ENCODE results near the gene LCN15.

GRCh38 chr9:136744773-136745172 is 19.5 kb downstream of the LCN15 start:
- TF ChIP-seq CTCF (IDR thresholded peaks at IDR 0.05) (no peak), POLR2A (IDR thresholded peaks at IDR 0.05) (no peak)

Measured in Peyer's patch (tissue), 4 donors.